Mesenteric fat pad (tissue), 1 donor: ENCODE data around the gene ELAVL1. TPM values are rescaled to one million over a fixed set of nuclear protein-coding genes. Genes with fewer than 3 reads are reported as not detected.
"Not testable (repeated sequence)": the region's sequence is repeated elsewhere in the genome, so short reads cannot be mapped to it uniquely, and the experiment has no call there.

Experiments used
- DNase-seq: peaks from one replicate; pipeline ENCODE4 v3.0.0-alpha.2; 2020; ENCODE audit warnings: low spot score
- total RNA-seq: library from RNA; stranded (reverse); fragmentation: NEBNext Ultra II Directional; extraction: Animal tissue kit (Norgen Biotek cat#: 25700); gene quantifications from one replicate; pipeline ENCODE4 v1.2.1, GENCODE V29; 2021
- donor health status: DM: yes; HTN: yes; CAD: no.

Gene ELAVL1
- total RNA-seq, 1 donor from 2014 or later, result 60.2 TPM

GRCh38 chr19:7970716-7971448 is 34.6 kb downstream of the ELAVL1 start:
- DNase-seq, result no peak

- DNase-seq, result no peak
These were observed 35.9 kb downstream of the ELAVL1 start for GRCh38 chr19:7969555-7969939.

DNA sequence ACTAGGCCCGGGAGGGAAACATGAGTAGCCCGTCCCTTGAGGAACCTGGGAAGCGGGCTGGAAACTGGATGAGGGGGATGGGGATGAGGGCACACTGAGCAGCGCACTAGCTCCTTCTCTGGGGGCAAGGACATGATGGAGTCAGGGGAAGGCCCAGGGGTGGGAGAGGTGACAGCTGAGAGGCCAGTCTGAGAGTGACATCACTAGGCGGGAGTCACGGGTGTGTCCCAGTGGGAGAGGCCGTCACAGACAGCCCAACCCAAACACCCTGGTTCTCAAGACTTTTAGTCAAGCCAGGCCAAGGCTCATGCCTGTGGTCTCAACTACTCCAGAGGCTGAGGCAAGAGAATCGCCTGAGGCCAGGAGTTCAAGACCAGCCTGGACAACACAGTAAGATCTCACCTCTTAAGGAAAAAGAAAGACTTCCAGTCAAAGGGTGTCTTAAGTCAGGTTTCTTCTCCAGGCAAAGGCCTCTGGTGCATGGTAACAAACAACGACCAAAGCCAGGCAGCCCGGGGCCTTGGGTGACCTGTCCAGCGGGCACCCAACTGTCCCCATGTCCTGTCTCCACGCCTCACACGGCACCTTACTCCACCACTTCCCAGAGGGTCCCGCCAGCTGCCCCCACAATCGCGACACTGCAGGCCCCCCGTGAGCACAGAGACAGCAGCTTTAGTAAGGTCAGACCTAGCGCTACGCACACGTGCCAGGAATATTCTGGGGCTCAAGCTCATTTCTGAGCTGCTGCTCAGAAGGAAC is 36.5 kb downstream of the ELAVL1 start:
- DNase-seq, result no peak

- DNase-seq, result no peak
These were observed 37.2 kb downstream of the ELAVL1 start for GRCh38 chr19:7968008-7968795.

DNA sequence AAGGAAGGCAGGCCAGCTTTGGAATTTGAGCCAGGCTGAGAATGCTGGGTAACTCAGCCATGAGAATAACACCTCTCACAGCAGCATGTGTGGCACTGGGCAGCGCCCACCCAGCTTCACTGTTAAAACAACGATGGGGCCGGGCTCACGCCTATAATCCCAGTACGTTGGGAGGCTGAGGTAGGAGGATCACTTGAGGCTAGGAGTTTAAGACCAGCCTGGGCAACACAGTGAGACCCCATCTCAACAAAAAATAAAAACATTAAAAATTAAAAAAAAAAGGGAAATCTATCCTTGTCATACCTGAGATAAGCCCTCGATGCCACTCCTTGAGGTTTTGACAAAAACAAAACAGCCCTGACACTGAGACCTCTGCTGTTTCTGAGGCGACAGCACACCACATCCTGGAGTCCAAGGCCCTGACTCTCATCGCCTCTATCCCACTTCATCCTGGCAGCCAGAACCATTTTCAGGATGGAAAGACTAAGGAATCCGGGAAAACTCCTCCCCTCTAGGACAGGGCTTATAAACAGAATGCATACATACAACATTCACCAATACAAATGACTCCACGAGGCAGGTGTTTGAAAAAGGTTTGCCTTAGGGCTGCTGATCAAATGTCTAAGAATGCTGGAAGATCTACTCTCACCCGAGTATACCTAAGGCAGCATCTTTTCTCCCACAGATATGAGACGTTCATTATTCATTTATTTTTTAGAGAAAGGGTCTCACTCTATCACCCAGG is 39.3 kb downstream of the ELAVL1 start:
- DNase-seq, result no peak

GRCh38 chr19:7965259-7965841 is 40.1 kb downstream of the ELAVL1 start:
- DNase-seq, result no peak

DNA sequence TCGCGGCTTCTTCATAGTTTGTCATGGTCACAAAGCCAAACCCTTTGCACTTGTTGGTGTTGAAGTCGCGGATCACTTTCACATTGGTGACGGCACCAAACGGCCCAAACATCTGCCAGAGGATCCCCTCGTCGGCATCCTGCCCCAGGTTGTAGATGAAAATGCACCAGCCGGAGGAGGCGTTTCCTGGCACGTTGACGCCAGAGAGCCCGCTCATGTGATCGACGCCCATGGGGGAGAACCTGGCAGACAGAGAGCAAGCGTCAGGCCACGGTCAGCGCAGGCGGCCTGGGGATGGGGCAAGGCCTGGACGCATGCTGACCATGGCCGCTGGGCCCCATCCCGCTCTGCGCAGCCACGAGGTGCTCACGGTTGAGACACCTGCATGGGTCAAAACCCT is 41.9 kb downstream of the ELAVL1 start:
- DNase-seq, result no peak

- DNase-seq, result no peak
These were observed 42.7 kb downstream of the ELAVL1 start for GRCh38 chr19:7962644-7963268.

DNA sequence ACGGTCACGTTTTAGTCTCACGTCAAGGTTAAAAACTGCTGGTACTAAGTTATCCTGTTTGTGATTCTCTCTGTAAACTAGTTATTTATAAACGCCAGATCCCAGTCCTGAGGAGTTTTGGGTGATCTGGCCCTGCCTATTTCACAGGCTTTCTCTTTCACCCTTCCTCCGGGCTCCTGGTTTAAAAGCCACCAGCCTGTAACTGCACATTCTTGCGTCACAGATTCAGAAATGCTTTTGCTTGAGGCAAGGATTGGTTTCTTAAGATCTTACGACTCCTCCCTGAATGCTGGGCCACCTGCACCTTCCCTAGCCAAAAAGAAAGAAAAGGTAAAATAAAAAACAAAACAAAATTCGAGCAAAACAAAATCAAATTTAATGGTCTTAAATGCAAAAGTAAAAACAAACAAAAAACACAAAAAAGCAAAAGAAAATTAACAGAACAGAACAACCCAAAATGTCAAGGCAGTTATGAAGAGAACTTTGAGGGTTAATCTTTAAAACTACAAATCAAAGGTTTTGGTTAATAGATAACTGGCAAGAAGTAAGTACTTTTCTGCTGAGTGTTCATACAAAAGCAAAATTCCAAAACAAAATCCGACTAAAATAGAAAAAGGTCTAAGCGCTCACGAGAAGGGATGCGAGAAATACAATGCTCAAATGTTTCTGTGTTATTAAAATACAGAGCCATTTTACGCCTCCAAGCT is 43.4 kb downstream of the ELAVL1 start:
- DNase-seq, result no peak

GRCh38 chr19:7961082-7961481 is 44.4 kb downstream of the ELAVL1 start:
- DNase-seq, result not testable (repeated sequence)

DNA sequence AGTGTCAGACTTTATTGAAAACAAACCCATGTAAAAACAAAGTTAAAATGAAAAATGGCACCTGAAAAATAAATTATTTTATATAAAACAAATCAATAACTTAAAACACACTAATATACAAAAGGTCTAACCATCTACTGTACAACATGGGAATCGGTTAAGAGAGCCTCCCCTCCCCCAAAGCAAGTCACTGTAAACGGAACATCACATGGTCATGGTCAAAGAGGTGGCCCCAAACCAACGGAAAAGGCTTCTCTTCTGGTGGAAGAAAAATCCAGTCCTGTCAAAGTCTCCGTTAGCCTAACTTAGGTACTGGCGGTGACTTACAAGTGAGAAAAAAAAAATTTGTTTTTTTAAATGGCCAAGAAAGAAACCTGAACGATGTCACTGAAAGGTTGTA is 46.2 kb downstream of the ELAVL1 start:
- DNase-seq, result no peak

DNA sequence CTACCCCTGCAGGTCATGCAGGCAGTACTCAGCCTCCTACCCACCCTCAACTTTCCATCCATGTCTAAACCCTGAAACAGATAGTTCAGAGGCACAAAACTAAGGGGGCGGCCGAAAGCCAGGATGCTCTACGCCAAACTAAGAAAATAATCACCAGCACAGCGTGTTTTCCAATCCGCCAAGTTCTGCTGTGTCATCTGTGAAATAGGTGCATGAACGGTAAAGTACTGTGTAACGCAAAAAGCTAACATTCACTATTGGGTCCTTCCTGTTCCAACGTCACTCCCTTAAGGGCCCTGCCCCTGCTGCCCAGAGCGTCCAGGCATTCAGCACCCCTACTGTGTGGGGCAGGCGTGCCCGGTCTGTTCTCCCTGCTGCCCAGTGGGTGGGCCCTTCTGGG is 49.7 kb downstream of the ELAVL1 start:
- DNase-seq, result no peak

DNA sequence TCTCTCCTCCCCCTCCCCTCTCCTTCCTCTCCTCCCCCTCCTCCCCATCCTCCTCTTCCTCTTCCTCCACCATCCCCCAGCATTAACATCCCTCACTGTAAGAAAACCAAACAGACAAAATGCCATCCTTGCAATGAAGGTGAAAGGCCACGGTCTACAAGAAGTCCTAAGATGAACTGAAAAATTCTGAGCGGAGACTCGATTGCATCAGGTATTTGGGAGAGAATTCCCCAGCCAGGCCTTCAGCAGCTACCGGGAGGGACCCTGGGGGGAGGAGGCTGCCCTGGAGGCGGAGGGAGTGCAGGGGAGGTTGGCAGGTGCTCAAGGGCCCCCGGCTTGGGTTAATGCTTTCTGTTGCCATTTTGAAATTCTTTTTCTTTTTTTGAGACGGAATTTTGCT is 51.9 kb downstream of the ELAVL1 start:
- no peak for DNase-seq

- DNase-seq, result no peak
These were observed 52.4 kb downstream of the ELAVL1 start for GRCh38 chr19:7953060-7953459.

DNA sequence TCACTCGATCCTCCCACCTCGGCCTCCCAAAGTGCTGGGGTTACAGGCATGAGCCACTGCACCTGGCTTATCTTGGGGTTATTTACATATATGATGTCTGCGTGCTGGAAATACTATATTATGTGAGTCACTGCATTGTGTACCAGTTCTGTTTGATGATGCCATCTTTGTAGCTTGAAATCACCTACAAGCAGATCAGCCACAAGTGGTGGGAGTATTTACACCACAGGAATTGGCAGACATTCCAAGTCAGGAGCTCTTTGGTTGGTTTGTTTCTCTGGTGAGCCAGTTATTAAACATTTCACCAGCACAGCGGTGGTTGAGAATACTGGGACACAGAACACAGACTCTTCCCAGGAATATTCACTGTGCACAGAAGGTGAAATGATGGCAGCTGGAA is 57.5 kb downstream of the ELAVL1 start:
- DNase-seq, result no peak

DNA sequence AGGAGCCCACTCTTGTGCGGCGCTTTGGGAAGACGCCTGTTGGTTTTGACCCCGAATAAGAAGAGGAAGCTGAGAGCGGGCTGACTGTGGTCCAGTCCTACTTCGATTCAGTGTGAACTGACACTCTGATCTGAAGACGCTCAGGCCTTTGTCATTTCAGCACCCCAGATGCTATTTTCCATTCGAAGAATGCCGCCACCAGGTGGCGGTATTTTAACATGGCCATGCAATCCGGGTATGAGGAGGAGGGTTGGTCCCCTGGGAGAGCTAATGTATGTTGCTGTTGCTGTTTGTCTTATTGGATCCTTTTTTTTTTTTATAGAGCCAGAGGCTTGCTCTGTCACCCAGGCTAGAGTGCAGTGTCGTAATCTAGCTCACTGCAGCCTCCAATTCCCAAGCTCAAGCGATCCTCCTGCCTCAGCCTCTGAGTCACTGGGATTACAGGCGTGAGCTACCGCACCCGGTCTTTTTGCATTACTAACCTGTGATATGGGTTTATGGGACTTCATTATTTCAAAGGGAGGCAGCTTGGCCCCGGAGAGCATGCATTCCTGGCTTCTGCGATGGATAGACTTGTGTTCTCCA is 61.2 kb downstream of the ELAVL1 start:
- no peak for DNase-seq

DNA sequence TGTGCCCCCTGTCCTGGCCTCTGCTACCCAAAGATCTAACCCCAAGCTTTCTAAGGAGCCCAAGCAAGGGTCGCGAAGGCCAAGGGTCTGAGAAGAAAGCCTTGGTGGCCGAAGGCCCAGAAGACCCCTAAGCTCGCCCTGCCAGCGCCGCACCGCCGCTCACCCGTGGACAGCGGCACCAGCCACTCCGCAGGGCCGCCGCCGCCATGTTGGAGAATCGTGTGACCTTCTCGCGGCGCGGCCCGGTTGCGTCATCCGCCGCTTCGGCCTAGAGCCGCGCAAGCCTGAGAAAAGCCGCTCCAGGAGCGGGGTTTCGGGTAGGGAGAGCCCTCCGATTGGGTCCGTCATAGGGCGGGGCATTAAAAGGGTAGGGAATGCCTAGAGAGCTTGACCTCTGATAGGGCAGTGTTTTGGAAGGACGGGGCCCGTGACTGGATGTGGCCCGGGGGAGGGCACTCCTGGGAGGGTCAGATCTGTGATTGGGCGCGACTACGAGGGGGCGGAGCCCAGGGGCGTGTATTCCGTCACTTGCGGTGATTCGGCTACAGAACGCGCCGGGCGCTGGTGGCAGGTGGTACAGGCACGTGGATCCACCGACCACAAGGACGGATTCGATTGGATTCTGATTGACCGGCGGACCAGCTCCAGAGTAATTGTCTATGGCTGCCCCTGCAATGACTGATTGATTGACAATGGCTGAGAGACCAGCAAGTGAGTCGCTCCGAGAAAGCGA is 61.8 kb downstream of the ELAVL1 start, which contains the start of gene TIMM44:
Gene TIMM44, minus strand, starts transcription at position 223 of the 733 bp plus-strand sequence. Its CDS starts 15 bp downstream, at position 208.
- peak; percentile 99 for DNase-seq

GRCh38 chr19:7942981-7943443 is 62.4 kb downstream of the ELAVL1 start:
- no peak for DNase-seq
